Uterus (tissue), 2 donors: ENCODE results near the gene CHST12.

Source experiments
- CTCF ChIP-seq, 4 experiments: fragments of 200-600 bp in 2 of 4; fragments of 450-650 bp in 2 of 4; sonication (generic) in 2 of 4; IDR thresholded peaks; one replicate each; pipeline ENCODE4 v1.5.1; 2016 to 2019; ENCODE audit warnings: antibody characterized with exemption in 4 of 4, mild to moderate bottlenecking in 2 of 4, moderate library complexity in 1 of 4
- POLR2A ChIP-seq, 2 donors: fragments of 450-650 bp; IDR thresholded peaks; one replicate each; pipeline ENCODE4 v1.6.1; 2016; ENCODE audit warnings: antibody characterized with exemption in 2 of 2, mild to moderate bottlenecking in 1 of 2, moderate library complexity in 1 of 2

DNA sequence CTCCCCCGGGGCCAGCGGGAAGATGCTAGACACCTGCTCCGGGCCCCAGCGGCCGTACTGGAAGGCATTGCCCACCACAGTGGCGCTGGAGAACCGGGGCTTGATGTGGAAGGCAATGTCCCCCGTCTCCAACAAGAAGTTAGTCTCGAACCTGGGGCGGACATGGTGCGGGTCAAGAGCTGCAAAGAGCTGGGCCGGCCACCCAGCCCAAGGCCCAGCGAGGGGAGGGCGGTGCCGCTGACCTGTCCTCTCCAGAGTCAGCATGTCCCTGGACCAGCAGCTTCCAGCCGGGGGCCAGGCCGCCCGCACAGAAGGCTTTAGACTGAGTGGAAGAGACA, 72.2 kb downstream of the CHST12 start:
- no peak for TF ChIP-seq POLR2A (IDR thresholded peaks at IDR 0.05)
- TF ChIP-seq CTCF (IDR thresholded peaks at IDR 0.05): no peak
